Keratinocyte (primary cell): Measurements from ENCODE around the gene MSL1.

Source experiments
- CTCF ChIP-seq, 3 experiments: IDR thresholded peaks in 1 of 3; conservative IDR thresholded peaks in 1 of 3; optimal IDR thresholded peaks in 1 of 3; 2 replicates in 2 of 3; 3 replicates in 1 of 3; pipeline versions ENCODE3 to v1.5.1; 2011; ENCODE audit warnings: low read length in 3 of 3, mild to moderate bottlenecking in 3 of 3, moderate library complexity in 2 of 3, control low read depth in 1 of 3, inconsistent platforms in 1 of 3; ENCODE audit not compliant: insufficient read depth in 2 of 3; ENCODE audit errors: extremely low read depth in 1 of 3
- EZH2 ChIP-seq: IDR thresholded peaks from one replicate; pipeline ENCODE4 v1.6.1; 2012; ENCODE audit warnings: inconsistent platforms, mild to moderate bottlenecking, low read length, moderate library complexity

DNA sequence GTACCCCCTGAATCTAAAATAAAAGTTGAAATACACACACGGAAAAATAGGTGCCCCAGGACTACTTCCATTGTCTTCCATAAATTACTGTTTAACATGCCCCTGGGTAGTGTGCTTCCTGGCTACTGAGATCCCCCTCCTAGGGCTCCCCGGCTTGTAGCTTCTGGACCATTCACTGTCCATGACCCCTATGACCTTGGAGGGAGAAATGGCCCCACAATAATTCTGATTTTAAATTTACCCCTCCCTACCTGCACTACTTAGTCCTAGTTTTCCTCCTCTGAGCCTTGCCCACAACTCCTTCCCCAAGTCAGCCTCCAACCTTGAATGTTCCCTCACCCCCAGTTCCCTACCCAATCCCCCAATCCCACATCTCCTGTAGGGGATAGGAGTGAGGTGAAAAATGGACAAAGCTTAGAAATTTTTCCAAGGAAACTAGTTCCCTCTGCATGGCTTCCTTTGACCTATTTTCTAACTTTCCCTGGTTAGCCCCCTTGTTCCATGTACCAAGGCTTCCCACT, 9.5 kb upstream of the MSL1 start:
- TF ChIP-seq CTCF (optimal IDR thresholded peaks at IDR 0.05 in 1 of 3, IDR thresholded peaks at IDR 0.05 in 1 of 3, conservative IDR thresholded peaks at IDR 0.05 in 1 of 3; ENCODE audit: extremely low read depth in 1 of 3, insufficient read depth in 2 of 3, low read length in 3 of 3) (no peak), EZH2 (no peak)
